Right atrium auricular region (tissue), 2 donors: ENCODE results near the gene MYO9B. TPM values are rescaled to one million over a fixed set of nuclear protein-coding genes. Genes with fewer than 3 reads are reported as not detected.

ENCODE experiments used
- DNase-seq: peaks from one replicate; pipeline ENCODE4 v3.0.0-alpha.2; 2019; ENCODE audit warnings: low spot score
- H3K27ac ChIP-seq, 2 donors: fragments of 200-600 bp; sonication (generic); 1 replicate in 1 of 2; 2 replicates in 1 of 2; pipeline ENCODE4 v1.5.1; 2016 to 2019
- H3K27me3 ChIP-seq, 2 donors: fragments of 200-600 bp; sonication (generic); one replicate each; pipeline versions ENCODE4 v1.5.1 to v1.6.0; 2017 to 2019
- H3K36me3 ChIP-seq: fragments of 200-600 bp; sonication (generic); one replicate; pipeline ENCODE4 v1.5.1; 2016
- H3K4me1 ChIP-seq, 2 donors: fragments of 200-600 bp; sonication (generic); one replicate each; pipeline versions ENCODE4 v1.5.1 to v1.6.0; 2017 to 2019
- H3K4me3 ChIP-seq, 2 donors: fragments of 200-600 bp; sonication (generic); 1 replicate in 1 of 2; 2 replicates in 1 of 2; pipeline ENCODE4 v1.5.1; 2017 to 2019; ENCODE audit warnings: mild to moderate bottlenecking in 1 of 2, moderate library complexity in 1 of 2
- H3K9me3 ChIP-seq, 2 donors: fragments of 200-600 bp; sonication (generic); one replicate each; pipeline ENCODE4 v1.5.1; 2019
- total RNA-seq, 2 donors: library from RNA; depleted of rRNA; stranded (reverse); fragments of >200 nt; gene quantifications; one replicate each; pipeline ENCODE4 v1.1.0, GENCODE V29; 2016
- TF ChIP-seq, protein P1 (sequence below), 2 donors: fragments of 200-600 bp; sonication (generic); IDR thresholded peaks; one replicate each; pipeline ENCODE4 v1.5.1; 2019; ENCODE audit warnings: antibody characterized with exemption in 2 of 2

The MYO9B gene
- total RNA-seq, 2 donors from 2014 or later: 25.4 to 40.8 TPM

DNA sequence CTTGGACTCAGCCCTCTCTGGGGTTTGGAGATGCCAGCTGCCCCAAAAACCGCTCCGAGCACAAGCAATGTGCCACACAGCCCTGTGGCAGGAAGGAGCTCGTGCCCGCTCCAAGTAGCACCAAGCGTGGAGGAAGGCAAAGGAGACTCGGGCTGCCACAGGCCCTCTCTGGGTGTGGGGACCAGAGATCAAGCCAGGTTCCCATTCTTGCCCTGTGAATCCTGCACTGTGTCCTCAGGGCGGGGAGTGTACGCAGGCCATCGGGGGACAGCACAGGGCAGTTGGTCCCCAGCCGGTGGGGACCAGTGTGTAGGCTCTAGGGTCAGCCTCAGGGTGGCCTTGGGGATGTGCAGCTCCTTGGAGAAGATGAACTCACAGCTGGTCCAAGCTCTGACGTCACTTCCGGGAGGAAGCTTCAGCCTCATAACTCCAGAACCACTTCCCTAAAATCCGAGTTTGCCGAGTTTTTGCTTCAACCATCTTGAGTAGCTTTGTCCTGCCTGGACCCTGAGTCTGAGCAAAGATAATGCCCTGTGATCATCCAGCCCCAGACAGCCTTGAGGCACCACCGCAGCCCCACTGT, 39.6 kb upstream of the MYO9B start:
- Histone ChIP-seq H3K27me3 (no peaks in the 10 kb centered on the region), H3K4me3 (no peak overlapping the region), H3K36me3 (no peaks in the 10 kb centered on the region), H3K27ac (no peak overlapping the region), H3K4me1 (peaks cover 0 to 3% of the 10 kb centered on the region in 2 donors), H3K9me3 (no peaks in the 10 kb centered on the region)
- TF ChIP-seq, protein P1, sequence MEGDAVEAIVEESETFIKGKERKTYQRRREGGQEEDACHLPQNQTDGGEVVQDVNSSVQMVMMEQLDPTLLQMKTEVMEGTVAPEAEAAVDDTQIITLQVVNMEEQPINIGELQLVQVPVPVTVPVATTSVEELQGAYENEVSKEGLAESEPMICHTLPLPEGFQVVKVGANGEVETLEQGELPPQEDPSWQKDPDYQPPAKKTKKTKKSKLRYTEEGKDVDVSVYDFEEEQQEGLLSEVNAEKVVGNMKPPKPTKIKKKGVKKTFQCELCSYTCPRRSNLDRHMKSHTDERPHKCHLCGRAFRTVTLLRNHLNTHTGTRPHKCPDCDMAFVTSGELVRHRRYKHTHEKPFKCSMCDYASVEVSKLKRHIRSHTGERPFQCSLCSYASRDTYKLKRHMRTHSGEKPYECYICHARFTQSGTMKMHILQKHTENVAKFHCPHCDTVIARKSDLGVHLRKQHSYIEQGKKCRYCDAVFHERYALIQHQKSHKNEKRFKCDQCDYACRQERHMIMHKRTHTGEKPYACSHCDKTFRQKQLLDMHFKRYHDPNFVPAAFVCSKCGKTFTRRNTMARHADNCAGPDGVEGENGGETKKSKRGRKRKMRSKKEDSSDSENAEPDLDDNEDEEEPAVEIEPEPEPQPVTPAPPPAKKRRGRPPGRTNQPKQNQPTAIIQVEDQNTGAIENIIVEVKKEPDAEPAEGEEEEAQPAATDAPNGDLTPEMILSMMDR (IDR thresholded peaks at IDR 0.05): no peak
- peak; percentile 60 for DNase-seq

DNA sequence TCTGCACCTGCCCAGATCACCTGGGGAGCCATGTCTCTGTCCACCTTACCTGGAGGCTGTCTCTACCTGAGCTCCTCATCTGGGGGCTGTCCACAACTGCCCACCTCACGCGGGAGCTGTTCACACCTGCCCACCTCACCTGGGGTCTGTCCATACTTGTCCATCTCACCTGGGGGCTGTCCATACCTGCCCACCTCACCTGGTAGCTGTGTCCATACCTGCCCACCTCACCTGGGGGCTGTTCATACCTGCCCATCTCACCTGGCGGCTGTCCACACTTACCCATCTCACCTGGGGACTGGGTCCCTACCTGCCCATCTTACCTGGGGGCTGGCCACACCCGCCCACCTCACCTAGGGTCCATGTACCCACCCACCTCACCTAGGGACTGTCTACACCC, 38.9 kb upstream of the MYO9B start:
- Histone ChIP-seq H3K4me3 (no peak overlapping the region), H3K9me3 (no peaks in the 10 kb centered on the region), H3K4me1 (peaks cover 0 to 3% of the 10 kb centered on the region in 2 donors), H3K36me3 (no peaks in the 10 kb centered on the region), H3K27me3 (no peaks in the 10 kb centered on the region), H3K27ac (no peak overlapping the region)
- DNase-seq: no peak
- TF ChIP-seq, protein P1 (IDR thresholded peaks at IDR 0.05): no peak

DNA sequence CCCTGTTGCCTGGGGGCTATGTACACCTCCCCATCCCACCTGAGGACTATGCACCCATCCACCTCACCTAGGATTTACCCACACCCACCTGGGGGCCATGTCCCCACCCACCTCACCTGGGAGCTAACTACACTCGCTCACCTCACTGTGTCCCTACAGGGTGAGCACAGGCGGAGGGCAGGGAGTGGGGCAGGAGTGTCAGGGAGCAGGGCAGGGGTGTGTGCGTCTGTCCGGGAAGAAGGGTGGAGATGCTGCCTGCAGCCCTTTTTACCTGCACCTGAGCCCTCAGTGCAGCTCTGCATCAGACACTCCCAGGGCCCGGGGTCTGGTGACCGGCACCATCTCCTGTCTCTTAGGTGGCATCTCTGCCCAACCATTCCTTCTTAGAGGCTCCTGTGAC, 38.4 kb upstream of the MYO9B start:
- peaks cover 0 to 3% of the 10 kb centered on the region in 2 donors for H3K4me1 ChIP-seq
- no peaks in the 10 kb centered on the region for H3K36me3 ChIP-seq
- no peaks in the 10 kb centered on the region for H3K9me3 ChIP-seq
- no peak overlapping the region for H3K4me3 ChIP-seq
- H3K27ac ChIP-seq: no peak overlapping the region
- no peaks in the 10 kb centered on the region for H3K27me3 ChIP-seq
- TF ChIP-seq, protein P1 (IDR thresholded peaks at IDR 0.05): no peak
- DNase-seq: no peak

DNA sequence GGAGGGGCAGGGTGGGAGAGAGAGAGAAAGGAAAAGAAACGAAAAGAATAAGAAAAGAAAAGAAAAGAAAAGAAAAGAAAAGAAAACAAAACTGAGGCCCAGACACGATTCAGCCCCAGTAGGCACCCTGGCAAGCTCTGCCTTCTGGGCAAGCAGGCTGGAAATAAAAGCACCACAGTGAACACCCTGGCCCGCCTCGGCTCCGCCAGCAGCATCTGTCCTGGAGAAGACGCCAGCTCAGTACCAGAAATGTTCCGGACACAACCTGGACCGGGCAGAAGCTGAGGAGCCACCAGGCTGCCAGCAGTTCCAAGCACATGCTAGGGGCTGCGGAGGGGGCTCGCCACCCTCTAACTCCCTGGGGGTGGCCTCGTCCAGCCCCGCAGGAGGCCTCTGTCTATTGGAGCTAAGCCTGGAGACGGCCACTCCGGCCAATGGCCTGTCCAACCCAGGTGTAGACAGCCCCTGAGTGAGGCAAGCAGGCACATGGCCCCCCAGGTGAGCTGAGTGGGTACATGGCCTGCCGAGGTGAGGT, 37.5 kb upstream of the MYO9B start:
- no peak for DNase-seq
- Histone ChIP-seq H3K4me1 (peaks cover 0 to 3% of the 10 kb centered on the region in 2 donors), H3K27me3 (no peaks in the 10 kb centered on the region)

DNA sequence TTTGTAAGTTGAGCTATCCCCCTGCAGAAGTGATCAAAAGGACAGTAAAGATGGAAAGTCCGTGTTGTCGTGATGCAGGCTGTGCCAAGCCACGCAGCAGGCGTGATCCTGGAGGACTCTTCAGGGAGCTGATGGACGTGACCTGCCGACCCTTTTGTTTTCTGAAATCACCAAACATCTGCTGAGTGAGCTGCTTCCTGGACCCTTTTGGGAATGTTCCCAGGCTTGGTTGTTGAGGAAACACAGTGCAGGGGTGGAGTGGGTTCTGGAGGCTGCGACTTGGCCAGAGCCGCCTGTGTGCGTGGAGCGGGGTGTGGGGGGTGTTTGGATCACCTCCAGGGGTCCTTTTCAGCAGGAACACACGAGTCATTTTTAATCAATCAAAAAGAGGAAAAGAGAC, 33.6 kb upstream of the MYO9B start:
- no peaks in the 10 kb centered on the region for H3K4me1 ChIP-seq
- TF ChIP-seq, protein P1 (IDR thresholded peaks at IDR 0.05): no peak
- H3K27ac ChIP-seq: peak overlapping the region; percentile 15 to 31
- no peaks in the 10 kb centered on the region for H3K9me3 ChIP-seq
- H3K27me3 ChIP-seq: no peaks in the 10 kb centered on the region
- H3K4me3 ChIP-seq: no peak overlapping the region
- DNase-seq: no peak
- H3K36me3 ChIP-seq: no peaks in the 10 kb centered on the region

More for the DNA sequence above, 37.5 kb upstream of the MYO9B start:
- no peaks in the 10 kb centered on the region for H3K36me3 ChIP-seq
- TF ChIP-seq, protein P1 (IDR thresholded peaks at IDR 0.05): no peak
- H3K27ac ChIP-seq: no peak overlapping the region
- H3K9me3 ChIP-seq: no peaks in the 10 kb centered on the region
- H3K4me3 ChIP-seq: no peak overlapping the region

DNA sequence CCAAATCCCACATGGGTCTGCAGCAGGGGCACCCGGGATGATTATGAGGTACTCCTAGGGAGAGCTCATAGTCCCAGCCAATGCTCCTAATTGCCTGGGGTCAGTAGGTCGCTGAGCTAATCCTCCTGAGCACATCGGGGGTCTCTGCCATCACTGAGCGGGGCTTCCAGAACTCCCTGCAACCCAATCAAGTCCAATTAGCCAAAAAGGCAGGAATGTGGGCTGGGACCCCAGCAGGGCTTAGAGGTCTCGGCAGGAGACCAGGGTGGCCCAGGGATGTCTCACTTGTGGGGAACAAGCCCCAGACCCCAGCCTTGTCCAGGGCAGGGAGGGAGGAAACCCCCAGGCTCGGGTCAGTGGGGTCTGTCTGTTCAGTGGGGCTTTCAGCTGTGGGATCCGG, 31.8 kb upstream of the MYO9B start:
- Histone ChIP-seq H3K4me3 (no peak overlapping the region), H3K9me3 (no peaks in the 10 kb centered on the region), H3K27me3 (no peaks in the 10 kb centered on the region), H3K36me3 (peaks cover under 1% of the 10 kb centered on the region), H3K27ac (no peak overlapping the region), H3K4me1 (no peaks in the 10 kb centered on the region)
- TF ChIP-seq, protein P1 (IDR thresholded peaks at IDR 0.05): no peak
- no peak for DNase-seq
